HG03558 (cell line): ENCODE measurements around the gene MAD2L1BP.
"Not testable (repeated sequence)": the region's sequence is repeated elsewhere in the genome, so short reads cannot be mapped to it uniquely, and the experiment has no call there.

ENCODE experiments used
- ATAC-seq: cut with Tn5 transposase; IDR thresholded peaks from one replicate; pipeline ENCODE4 v1.9.1; 2021; ENCODE audit warnings: moderate number of reproducible peaks; ENCODE audit not compliant: unreplicated experiment; ENCODE audit errors: extremely low read depth

The MAD2L1BP gene

DNA sequence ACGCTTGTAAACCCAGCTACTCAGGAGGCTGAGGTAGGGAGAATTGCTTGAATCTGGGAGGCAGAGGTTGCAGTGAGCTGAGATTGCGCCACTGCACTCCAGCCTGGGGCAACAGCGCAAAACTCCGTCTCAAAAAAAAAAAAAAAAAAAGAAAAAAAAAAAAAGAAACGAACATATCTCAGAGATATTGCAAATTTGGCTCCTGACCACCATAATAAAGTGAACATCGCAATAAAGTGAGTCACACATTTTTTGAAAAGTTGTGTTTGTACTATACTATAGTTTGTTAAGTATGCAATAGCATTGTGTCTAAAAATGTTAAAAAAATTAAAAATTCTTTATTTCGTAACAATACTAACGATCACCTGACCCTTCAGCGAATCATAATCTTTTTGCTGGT is 22.5 kb downstream of the MAD2L1BP start:
- ATAC-seq: no peak

- ATAC-seq: not testable (repeated sequence)
Observed at GRCh38 chr6:43662948-43663347, 27.3 kb downstream of the MAD2L1BP start.

- ATAC-seq: no peak
Observed at GRCh38 chr6:43665376-43665775, 29.7 kb downstream of the MAD2L1BP start.

DNA sequence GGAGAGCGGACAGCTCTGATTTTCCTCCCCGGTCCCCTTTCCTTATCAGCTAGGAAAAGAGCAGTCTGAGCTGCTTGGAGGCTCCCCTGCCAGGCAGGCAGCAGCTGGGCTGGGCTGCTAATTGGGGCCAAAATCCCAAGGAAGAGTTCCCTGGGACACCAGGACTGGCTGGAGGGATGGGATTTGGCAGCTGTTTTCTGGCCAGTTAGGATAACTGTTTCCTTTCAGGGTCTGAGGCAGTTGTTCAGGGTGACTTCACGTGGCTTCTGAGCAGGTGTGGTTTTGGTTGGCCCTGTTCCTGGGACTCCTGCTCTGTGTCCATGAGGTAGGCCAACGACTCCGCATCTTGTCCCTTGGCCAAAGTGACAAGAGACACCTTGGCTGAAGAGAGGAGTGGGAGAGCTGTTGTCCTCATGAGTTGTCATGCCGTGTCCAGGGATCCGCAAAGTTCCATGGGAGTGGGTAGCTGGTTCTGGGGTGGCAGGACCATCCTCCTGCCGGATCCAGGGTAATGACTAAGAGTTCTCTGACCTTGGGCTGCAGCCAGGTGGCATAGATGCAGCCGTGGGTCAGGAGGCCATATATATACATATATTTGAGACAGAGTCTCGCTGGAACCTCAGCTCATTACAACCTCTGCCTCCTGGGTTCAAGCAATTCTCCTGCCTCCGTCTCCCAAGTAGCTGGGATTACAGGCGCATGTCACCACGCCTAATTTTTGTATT is 30.7 kb downstream of the MAD2L1BP start:
- no peak for ATAC-seq

DNA sequence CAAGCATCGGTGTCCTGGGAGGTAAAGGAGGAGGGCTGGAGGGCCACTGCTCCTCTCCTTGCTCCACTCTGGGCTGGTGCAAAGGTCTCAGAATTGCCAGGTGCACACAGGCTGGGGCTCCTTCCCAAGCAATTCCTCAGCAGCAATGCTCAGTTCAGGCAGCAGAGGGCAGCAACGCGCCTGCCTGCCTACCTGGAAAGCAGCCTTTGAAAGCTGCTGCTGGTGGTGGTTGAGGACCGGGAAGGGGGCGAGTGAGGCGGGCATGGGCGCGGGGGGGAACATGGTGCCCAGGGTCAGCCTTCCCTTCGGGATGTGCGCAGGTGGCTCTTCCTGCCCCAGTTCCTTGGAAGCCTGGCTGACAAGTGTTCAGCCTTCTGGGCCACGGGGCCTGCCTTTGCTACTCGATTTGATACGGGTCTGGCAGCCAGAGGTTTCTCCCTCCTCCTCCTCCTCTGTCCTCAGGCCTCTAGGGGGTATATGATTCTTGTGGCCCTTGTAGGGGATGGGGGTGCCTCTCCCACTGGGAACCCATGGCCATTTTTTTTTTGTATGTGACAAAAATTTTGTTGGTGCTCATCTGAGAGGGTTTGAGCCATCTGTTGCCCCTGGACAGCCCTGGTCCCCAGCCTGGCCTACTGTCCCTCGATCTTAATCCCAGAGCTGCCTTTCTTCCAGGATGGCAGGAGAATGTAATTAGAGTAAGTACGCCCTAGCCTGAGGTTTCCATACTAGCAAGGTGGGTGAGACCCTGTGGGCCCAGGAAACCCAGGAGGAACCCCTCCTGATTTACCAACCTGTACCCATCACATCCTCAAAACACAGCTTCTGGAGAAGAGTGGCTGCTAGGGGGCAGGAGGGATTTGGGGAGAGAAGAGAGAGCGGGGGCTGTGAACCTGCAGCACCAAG is 31.9 kb downstream of the MAD2L1BP start:
- ATAC-seq: no peak

- no peak for ATAC-seq
Observed at GRCh38 chr6:43668151-43669028, 32.8 kb downstream of the MAD2L1BP start.

DNA sequence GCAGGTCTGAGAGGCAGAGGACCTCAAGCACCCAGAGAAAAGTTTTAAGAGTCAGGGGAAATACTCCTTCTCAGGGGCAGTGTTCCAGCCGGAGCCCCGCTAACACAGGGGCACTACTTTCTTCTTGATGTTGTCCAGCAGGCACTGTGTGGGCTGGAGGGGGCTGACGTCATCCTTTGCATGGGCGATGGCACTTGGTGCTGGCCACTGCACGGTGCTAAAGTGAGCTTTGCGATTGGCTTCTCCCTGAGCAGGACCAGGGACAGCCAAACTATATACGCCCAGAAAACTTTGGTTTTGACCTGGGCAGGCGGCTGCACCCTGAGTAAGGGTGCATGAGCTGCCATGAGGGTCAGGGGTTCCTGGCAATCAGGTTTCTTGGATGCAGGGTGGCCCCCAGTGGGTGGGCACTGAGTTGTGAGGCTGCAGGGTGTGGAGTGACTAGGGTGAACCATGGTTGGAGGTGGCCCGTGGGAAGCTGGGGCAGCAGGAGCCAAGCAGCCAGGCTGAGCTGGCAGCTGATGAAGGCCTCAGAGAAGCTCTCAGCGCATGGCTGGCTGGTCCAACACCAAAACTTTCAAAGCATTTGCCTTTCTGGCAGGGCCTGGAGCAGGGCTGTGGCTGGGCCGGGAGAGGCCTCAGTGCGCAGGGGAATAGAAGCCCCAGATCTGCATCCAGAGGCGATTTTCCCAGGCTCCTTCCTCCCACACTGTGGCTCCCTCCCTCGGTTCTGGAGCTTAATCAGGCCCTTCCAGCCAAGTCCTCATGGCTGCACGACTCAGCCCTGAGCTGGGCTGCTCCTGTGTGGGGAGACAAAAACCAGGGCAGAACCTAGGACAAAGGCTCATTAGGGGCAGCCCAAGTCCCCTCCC is 33.6 kb downstream of the MAD2L1BP start:
- no peak for ATAC-seq

- ATAC-seq: no peak
Observed at GRCh38 chr6:43669922-43670622, 34.4 kb downstream of the MAD2L1BP start.

DNA sequence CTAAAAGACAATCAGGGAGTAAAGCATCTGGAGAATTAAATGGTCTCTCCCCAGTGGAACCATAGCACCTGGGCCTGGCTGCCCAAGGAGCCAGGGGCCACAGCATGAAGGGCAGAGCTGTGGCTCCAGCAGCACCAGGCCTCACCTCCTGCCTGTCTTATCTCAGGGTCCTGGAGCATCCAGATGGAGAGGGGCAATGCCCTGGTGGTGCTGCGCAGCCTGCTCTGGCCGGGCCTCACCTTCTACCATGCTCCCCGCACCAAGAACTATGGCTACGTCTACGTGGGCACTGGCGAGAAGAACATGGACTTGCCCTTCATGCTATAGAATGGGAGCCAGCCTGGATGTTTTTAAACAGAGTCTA is 35.0 kb downstream of the MAD2L1BP start:
- ATAC-seq: no peak

DNA sequence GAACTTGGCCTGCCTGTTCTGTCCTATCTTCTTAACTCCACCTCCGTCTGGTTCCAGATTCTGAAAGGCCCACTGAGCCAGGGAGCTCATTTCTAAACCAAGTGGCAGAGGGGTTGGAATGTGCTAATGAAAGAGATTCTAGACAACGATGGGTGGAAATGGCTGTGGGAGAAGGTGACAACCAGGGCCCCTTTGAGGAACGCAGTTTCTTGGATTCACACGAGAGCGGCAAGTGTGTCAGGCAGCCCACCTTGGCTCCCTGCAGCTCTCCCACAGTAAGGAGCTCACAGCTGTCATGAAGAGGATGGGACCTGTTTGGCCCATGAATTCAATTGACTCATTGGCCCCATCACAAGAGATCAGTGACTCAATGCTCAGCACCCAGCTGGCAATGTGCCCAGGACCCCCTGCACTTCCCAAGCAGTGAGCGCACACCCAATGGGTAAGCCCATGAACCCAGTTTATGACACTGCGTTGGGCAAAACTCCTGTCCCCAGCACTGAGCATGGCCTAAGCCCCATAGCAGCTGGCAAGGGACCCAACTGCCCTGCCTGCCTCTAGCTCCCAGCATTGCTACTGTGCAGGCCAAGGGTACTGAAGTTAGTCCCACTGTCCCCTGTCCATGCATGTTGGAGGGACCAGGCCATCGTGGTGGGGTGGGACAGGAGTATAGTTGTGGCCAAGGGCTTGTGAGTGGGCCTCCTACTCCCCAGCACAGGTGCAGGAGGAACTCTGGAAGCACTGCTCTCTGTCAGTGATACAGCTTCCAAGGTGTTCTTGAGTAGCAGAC is 35.6 kb downstream of the MAD2L1BP start:
- ATAC-seq: no peak

GRCh38 chr6:43671801-43672690 is 36.4 kb downstream of the MAD2L1BP start:
- no peak for ATAC-seq

GRCh38 chr6:43673444-43674084 is 37.9 kb downstream of the MAD2L1BP start:
- ATAC-seq: no peak

GRCh38 chr6:43674291-43674690 is 38.7 kb downstream of the MAD2L1BP start:
- no peak for ATAC-seq

GRCh38 chr6:43674921-43675320 is 39.3 kb downstream of the MAD2L1BP start:
- no peak for ATAC-seq

DNA sequence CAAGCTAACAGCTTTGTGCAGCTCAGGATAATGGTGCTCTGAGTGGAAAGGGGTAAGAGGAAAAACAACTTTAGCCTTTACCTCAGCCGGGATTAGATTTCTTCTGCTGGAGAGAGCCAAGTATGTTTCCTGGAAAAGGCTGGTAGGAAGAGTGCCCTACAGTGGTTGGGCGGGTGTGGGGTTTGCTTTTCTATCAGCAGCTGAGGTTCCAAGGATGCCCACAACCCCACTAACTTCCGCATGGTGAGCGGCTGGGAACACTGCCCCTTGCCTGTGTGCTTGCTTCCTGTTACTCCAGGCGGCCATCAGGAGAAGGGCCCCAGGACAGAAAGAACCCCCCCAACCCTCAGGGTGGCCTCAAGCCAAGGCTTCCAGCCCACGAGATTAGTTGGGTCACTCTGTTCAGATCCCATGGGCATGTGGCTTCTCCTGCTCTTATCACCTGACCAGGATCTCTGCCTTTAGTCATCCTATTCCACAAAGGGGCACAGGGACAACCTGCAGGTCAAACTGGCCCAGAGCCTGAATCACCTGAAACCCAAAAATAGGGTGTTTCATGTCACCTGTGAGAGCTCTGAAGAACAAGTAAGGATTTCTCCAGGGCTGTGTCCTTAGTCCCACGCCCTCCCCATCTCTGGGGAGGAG is 41.4 kb downstream of the MAD2L1BP start:
- ATAC-seq: no peak

- no peak for ATAC-seq
Observed at GRCh38 chr6:43677759-43678158, 42.1 kb downstream of the MAD2L1BP start.
